Stimulated activated CD4-positive, alpha-beta T cell treated with anti-CD3 and anti-CD28 coated beads, Interleukin-12 subunit alpha, Interleukin-12 subunit beta, amount 100 ng/mL, for 48 hours (primary cell): ENCODE results near the gene MRPL54.

ENCODE experiments used
- DNase-seq, 3 donors: peaks; one replicate each; pipeline ENCODE4 v3.0.0-alpha.2; 2020; ENCODE audit warnings: low read depth in 2 of 3, low spot score in 1 of 3

The MRPL54 gene

DNA sequence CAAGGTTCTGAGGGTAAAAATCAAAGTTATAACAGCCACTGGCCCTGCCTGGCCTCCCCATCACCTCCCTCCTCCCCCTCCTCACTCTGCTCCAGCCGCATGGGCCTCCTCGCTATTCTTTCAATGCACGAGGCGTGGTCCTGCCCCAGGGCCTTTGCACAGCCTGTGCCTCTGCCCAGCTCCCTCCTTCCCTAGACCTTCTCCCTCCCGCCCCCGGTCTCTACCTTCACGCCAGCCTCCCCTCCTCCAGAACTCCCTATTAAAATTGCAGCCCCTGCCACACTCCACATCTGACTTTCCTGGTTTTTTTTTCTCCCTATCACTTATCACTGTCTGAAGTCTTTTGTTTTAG lies 6.2 kb downstream of the MRPL54 start:
- no peak for DNase-seq

DNA sequence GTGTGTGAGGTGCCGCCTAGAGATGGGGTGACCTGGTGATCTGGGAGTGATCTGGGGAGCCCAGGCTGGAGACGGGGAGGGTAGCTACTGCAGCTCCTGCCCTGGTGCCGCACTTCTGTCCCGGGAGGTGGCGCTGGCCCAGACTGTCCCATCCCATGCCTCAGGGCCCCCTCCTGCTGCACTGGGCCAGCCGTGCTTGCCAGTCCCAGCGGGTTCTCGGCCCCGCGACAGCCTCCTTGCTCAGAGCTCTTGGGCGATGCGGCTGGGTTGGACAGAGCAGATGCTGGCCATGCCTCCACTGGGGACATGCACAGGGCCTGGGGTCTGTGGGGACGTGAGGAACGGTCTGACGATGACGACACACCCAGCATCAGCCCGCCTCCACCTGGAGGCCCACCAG lies 7.0 kb downstream of the MRPL54 start:
- no peak for DNase-seq

DNA sequence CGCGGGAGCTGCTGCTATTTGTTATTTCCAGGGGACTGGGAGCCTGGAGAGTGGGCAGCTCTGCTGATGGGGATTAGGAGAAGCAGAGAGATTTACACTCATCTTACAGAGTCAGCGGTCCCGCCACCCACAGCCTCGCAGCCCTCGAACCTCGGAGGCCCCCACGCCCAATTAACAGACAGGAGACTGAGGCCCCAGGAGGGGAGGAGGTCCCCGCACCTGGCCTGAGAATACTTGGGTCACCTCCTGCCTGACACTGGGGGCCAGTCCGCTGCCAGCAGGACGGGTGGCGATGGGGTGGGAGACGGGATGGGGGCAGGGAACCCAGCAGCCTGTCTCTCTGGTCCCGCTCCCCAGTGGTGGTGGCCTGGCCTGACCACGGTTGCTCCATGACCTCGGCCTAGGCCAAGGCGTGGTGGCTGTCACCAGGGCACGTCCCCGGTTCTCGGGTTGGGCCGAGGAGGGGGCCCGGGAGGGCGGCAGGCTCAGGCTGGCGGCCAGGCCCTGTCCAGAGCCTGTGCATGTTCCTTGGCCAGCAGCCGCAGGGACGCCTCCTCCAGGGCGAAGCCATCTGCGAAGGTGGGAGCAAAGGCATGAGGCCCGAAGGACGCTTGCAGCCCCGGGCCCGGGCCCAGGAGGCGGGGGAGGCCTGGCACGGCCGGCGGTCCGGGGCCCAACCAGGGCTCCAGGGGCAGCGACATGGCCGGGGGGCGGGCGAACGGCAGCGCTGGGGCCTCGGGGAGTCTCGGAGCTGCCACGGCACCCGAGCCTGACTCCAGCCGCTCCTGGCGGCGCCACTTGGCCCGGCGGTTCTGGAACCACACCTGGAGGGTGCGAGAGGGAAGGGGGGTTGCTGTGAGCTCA lies 7.9 kb downstream of the MRPL54 start:
- no peak for DNase-seq

DNA sequence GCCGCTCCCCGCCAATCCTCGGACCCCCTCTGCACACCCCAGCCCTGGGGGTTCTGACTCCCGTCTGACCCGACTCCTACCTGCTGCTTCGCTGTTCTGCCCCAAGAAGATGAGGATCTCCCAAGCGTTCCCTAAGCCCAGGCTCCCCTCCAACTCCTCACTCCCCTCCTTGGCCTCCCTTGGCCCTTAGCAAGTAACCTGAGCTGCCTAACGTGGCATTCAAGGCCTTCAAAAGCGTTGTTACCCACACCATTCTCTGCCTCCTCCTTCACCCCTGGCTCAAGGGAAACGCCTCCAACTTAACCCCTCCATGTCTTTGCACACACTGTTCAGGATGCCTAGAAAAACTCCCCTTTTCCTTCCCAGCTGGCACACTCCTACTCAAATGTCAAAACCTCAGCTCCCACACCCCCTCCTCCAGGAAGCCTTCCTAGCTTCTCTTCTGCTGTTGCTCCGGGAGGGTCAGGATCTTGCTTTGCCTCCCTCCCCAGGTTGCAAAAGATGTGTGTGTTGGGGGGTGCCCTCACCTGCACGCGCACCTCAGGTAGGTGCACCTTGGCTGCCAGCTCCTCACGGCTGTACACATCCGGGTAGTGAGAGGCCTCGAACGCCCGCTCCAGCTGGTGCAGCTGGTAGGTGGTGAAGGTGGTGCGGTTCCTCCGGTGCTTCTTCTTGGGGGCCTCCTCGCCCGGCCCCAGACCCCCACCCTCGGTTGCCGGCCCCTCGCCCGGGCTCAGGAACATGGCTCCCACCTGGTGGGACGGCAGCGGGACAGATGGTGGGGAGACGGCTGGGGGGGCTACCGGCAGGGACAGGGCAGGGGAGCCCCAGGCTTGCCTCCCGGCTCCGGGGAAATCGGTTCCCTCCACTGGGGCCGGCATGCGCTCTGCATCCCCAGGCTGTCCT lies 8.8 kb downstream of the MRPL54 start:
- DNase-seq = no peak

DNA sequence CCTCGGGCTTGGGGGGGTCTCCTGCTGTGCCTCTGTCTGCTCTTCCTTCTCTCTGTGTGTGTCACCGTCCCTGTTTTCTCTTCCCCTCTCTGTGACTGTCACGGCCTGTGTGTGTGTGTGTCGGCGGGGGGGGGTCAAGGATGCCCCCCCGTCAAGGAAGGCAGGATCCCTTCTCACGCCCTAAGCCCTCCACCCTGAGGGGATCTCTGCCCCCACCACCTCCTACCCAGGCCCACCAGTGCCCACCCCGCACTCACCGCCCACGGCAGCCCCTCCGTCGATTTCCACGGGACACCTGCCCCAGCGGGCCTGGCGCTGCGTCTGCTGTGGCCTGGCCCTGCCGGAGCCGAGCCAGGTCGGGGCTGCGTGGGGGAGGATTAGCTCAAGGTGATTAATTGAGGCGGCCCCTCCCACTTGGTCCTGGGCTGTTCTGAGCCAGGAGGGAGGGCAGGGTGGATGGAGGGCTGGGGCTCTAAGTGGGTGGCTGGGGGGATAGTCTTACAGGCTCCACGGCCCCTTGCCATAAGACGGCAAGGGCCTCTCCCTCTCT lies 9.5 kb downstream of the MRPL54 start, which contains the start of gene RAX2:
Gene RAX2, minus strand, starts transcription at position 323 of the 550 bp plus-strand sequence. CDS start 486 bp downstream, outside the sequence.
- DNase-seq = no peak

DNA sequence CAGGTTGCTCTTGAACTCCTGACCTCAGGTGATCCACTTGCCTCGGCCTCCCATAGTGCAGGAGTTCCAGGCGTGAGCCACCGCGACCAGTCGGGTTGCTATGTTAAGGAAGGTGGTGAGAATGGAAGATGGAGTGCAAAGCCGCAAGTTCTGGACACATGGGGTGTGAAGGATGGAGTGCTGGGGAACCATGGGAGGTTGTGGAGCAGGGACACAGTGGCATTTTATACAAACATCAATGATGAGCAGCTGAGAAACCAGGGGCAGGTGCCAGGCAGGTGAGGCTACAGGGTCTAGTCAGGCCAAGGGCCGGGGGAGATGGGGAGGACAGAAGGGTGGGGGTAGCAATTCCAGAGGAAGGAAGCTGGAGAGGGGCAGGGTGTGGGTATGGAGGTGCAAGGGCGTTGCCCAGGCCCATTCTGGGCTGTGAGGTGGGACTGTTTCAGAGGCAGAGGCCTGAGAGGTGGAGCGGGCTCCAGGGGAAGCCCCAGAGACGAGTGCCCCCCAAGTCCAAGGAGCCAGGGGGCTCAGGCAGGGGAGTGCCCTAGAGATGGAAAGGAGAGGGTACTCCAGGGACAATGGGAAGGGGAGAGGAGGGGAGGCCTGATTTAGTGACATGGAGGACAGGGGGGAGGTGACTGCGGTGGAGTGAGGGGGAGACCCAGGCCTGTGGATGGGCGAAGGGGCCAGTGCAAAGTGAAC lies 11.5 kb downstream of the MRPL54 start:
- DNase-seq = no peak

DNA sequence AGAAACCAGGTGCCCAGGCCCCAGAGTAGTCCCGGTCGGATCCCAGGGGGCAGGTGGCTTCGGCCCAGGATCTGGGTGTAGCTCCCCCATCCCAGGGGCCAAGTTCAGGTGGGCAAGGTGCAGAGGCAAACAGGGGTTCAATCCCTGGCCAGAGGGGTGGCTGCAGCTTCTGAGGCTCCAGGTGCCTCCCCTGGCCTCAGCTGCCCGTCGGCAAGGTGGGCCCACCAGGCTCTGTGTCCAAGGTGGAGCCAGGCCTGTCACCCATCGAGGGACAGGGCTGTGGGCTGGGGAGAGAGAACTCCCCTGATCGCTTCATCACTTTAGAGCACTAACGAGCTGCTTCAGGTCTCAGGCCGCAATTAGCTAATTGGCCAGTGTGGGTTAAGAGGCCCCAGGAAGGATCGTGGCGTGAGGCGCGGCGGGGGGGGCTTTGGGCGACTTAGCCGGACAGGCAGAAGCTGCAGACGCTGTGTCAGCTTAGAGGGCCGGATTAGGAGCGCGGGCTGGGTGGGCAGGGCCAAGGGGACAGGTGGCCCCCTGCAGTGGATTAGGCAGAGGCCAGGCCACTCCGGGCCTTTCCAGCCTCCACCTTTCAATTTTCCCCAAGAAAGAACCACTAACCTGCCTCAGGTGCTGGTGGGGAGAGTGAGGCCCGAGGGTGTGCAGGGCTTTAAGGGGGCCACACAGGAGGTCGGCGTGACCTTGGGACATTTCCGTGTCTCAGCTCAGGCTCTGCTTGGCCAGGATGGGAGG lies 12.3 kb downstream of the MRPL54 start:
- no peak for DNase-seq

DNA sequence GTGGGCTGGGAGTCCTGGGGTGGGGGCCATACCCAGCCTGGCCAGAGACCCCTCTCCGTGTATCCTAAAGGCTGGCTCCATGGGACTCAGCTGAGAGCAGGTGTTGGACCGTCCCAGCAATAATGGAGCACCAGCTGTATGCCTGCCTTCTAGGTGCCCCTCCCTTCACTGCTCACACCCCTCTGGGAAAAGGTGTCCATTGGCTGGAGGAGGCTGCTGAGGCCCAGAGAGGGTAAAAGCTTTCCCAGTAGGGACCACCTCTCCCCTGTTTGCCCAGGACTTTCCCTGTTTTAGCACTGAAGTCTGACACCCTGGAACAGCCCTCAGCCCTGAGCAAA lies 12.9 kb downstream of the MRPL54 start:
- DNase-seq = no peak

DNA sequence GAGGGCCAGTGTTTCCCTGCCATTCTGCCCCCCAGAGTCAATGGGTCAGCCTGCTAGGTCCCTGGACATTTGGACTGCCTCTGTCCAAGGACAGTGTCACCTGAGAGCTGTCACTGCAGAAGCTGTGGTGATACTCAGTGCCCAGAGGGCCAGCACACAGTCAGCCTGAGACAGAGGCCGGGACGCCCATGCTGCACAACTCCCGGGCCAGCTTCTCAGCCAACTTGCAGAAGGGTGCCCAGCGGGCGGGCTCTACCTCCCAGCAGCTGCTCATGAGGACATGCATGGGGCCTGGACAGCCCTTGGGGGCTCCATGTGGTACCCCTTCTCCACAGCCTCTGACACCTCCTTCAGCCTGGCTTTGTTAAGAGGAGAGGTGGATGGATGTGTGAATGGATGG lies 13.3 kb downstream of the MRPL54 start:
- no peak for DNase-seq

DNA sequence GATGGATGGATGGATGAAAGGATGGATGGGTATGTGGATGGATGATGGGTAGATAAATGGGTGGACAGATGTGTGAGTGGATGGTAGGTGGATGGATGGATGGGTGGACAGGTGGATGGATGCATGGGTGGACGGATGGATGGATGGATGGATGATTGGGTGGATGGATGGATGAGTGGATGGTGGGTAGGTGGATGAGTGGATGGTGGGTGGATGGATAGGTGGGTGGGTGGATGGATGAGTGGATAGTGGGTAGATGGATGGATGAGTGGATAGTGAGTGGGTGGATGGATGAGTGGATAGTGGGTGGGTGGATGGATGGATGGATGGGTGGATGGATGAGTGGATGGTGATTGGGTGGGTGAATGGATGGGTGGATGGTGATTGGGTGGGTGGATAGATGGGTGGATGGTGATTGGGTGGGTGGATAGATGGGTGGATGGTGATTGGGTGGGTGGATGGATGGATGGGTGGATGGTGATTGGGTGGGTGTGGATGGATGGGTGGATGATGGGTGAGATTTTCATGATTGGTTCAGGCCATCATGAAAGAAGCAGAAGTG lies 14.1 kb downstream of the MRPL54 start:
- no peak for DNase-seq

DNA sequence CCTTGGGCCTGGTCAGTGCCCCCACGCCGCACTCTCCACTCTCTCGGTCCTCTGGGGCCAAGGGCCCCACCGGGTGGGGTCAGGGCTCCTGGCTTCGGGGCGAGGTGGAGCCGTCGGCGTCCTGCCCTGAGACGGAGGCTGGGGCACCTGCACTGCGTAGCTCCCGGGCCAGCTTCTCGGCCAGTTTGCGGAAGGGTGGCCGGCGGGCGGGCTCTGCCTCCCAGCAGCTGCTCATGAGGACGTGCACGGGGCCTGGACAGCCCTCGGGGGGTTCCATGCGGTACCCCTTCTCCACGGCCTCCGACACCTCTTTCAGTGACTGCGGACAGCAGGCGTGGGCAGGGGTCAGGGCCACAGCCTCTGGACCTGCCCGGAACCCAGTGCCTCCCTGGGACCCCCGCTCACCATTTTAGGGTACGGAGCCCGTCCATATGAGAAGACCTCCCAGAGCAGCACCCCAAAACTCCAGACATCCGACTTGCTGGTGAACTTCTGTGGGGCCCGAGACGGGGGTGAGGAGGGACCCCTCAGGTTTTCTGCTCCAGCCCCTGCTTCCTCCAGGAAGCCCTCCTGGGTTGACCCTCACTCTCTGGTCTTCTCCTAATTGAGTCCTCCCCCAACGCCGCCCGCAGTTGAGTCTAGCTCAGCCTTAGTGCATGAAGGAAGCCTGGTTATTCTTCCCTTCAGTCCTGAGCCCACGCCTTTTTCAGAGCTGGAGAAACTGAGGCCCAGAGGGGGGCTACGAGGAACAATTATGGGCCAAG lies 15.8 kb downstream of the MRPL54 start:
- no peak for DNase-seq

DNA sequence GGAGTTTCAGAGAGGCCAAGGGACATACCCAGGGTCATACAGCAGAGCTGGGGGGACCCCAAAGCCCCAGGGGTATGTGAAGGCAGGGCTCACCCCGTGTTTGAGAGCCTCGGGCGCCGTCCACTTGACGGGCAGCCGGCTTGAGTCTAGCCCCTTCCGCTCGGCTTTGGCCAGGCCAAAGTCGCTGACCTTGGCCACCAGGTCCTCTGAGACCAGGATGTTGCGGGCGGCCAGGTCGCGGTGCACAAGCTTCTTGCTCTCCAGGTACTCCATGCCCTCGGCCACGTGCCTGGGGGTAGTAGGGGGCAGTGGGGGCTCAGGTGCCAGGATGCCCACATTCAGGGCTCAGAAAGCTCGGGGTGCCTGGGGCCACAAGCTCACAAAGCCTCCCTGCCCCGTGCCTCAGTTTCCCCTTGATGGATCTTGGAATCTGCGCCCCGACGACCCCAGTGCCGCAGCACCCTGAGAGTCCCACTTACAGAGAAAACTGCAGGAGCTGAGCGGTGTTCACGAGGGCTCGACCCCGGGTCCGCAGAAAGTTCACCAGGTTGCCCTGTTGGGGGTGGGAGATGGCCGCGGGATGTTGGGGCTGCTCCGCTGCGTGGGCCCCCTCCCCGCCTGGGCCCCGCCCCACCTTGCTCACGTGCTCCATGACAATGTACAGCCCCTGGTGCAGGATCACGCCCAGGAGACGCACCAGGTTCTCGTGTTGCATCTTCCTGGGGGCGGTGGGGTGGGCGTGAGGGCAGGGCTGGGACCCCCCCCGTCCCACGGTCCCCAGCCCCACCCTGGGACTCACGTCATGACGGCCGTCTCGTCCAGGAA lies 16.6 kb downstream of the MRPL54 start:
- DNase-seq = no peak

DNA sequence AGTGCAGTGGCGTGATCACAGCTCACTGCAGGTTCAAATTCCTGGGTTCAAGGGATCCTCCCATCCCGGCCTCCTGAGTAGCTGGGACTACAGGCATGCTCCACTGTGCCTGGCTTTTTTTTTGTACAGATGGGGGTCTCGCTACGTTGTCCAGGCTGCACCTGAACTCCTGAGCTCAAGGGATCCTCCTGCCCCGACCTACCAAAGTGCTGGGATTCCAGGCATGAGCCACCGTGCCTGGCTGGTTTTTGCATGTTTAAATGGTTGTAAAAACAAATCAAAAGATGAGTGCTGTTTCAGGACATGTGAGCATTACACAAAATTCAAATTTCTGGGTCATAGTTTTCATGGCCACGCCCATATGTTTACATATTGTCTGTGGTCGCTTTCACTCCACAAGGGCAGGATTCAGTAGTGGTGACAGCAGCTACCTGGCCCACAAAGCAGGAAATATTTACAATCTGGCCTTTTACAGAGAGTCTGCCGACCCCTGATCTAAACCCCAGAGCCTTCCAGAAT lies 18.4 kb downstream of the MRPL54 start:
- DNase-seq = no peak

DNA sequence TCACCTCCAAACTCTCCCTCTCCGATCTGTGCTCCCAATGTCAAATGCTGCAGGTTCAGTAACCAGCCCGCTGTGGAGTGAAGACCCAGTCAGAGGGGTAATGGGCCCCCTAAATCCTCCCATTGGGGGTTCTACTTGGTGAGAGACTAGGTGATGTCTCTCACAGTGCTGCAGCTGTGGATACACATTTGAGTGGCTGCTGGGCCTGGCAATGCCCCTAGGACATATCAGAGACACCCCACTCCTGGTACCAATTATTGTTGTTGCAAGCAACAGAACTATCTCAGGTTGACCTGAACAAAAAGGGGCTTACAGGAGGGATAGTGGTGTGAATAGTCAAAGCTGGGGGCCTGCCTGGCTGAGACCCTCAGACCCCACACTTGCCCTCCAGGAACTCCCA lies 19.1 kb downstream of the MRPL54 start:
- no peak for DNase-seq

DNA sequence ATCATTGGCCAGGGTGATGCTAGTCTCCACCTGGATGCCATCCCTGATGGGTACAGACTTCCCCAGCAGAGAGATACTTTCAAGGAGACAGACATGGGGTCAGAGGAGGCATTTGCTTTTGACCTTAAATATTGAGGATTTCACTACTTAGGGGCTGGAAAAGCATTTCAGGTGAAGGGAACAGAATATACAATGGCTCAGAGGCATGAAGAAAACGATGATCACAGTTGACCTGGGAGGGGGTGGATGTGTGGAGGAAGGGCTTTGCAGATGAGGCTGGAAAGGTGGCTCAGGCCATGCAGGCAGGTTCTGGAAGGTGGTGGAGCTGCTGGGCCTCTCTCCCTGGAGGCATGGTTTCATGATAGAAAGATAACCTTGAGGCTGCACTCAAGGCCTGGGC lies 19.8 kb downstream of the MRPL54 start:
- DNase-seq = no peak

DNA sequence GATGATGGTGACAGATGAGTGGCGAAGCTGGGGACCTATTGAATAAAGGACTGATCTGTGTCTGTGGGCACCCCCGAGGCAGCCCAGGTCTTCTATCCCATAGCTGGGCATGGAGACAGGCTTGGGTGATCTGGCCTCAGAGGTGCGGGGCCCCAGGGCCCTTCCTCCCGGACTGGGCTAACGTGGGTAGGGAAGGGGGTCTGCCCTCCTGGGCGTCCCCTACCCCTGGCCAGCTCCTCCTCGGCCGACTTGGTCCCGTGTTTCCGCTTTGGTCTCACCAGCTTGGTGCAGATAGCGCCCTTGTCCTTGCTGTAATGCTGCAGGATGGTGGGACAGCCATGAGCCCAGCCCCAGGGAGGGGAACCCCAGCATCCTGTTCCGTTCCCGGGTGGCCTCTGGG lies 20.4 kb downstream of the MRPL54 start:
- no peak for DNase-seq

DNA sequence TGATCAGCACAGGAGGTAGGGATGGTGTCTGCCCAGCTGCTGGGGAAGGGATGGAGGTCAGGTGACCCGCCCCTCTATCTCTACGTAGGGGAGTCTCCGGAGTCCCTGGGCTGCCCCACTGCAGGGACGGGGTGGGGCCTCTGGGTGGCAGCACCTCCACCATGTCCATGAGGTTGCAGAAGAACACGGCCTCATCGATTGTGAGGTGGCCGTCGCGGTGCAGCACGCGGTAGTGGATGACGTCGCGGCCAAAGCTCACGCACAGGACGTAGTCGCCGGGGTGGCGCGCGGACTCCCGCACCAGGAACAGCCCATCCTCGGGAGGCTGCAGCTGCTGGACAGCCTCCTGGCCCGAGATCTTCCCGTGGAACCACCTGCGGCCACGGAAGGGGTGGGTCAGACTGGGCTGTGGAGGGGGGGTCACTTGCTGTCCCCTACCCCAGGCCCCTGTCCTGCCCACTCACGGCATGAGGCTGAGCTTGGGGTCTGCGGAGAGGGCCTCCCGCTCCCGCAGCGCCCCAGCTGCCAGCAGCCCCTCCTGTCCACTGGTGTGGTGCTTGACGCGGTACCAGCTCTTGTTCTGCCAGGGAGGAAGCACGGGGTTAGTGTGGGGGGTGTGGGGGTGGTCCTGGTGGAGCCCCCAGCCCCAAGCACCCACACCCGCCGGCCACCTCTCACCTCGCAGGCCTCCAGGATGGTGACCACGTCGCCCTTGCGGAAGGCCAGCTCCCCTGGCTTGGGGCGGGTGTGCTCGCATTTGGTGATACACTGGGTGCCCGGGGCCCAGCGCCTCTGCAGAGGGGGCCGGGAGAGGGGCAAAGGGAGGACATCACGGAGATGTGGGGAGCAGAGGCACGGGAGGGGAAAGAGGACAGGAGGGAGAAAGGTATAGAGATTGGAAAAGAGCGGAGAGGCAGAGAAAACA lies 21.4 kb downstream of the MRPL54 start:
- DNase-seq = peak in 2 of 3 donors; percentile 33 to 43
